ENCODE measurements around the gene PSEN2.

GRCh38 chr1:226898246-226898645, 27.8 kb downstream of the PSEN2 start:
- TF ChIP-seq CTCF (IDR thresholded peaks at IDR 0.05; ENCODE audit: insufficient read depth, low read length), result no peak
- no peak for TF ChIP-seq REST (IDR thresholded peaks at IDR 0.05; ENCODE audit: insufficient replicate concordance, low read depth)
